A549 (cell line): ENCODE measurements around the gene ZNF410. TPM values are rescaled to one million over a fixed set of nuclear protein-coding genes. Genes with fewer than 3 reads are reported as not detected.

Experiments used
- ATAC-seq, 2 experiments: fragments of 200-7000 bp in 1 of 2; fragments of >200 bp in 1 of 2; cut with Nextera tagmentation in 1 of 2; cut with Tn5 transposase in 1 of 2; 3 replicates each; pipeline versions ENCODE4 v1.8.0 to v1.9.1; 2018 to 2020; ENCODE audit warnings: mild to moderate bottlenecking in 1 of 2, moderate library complexity in 1 of 2
- CTCF ChIA-PET: fragments of 300-600 bp; sonication (Branson Sonifier 250); formaldehyde crosslinking; extraction: SDS; loops from one replicate; lab custom pipeline; 2021; ENCODE audit warnings: antibody characterized with exemption, inconsistent platforms; lab: Yijun Ruan, JAX
- POLR2A ChIA-PET: fragments of 350-600 bp; formaldehyde crosslinking; extraction: SDS; loops from one replicate; lab custom pipeline; 2021; ENCODE audit warnings: antibody characterized with exemption, inconsistent platforms; lab: Yijun Ruan, JAX
- DNase-seq, 2 experiments: peaks; one replicate each; pipeline versions ENCODE4 v3.0.0 to v3.0.0-alpha.2; 2011 to 2016; ENCODE audit warnings: low read depth in 1 of 2, low spot score in 1 of 2
- FAIRE-seq: peaks from 2 replicates; lab custom pipeline; 2011; peaks lifted over from hg19 to GRCh38; lab: Jason Lieb, UNC
- H3K27ac ChIP-seq, 2 experiments: fragments of >200 bp; sonication (Bioruptor Twin); formaldehyde crosslinking; 3 replicates each; pipeline ENCODE4 v1.5.1; 2016 to 2017
- H3K4me1 ChIP-seq: fragments of >200 bp; sonication (Bioruptor Twin); formaldehyde crosslinking; 3 replicates; pipeline ENCODE4 v1.6.1; 2016
- H3K4me2 ChIP-seq: fragments of >200 bp; sonication (Bioruptor Twin); formaldehyde crosslinking; 3 replicates; pipeline ENCODE4 v1.6.1; 2016
- H3K4me3 ChIP-seq: fragments of >200 bp; sonication (Bioruptor Twin); formaldehyde crosslinking; 3 replicates; pipeline ENCODE4 v1.5.1; 2016
- H3K9me3 ChIP-seq: fragments of >200 bp; sonication (Bioruptor Twin); formaldehyde crosslinking; 3 replicates; pipeline ENCODE4 v1.6.1; 2016
- CBX8 ChIP-seq: fragments of 200-600 bp; sonication (generic); IDR thresholded peaks from 2 replicates; pipeline ENCODE4 v1.6.1; 2016
- CHD2 ChIP-seq: fragments of 150-350 bp; IDR thresholded peaks from 2 replicates; pipeline ENCODE4 v1.6.1; 2014; ENCODE audit warnings: low read length; ENCODE audit not compliant: partially characterized antibody
- EHF ChIP-seq: fragments of 250-450 bp; sonication (Bioruptor Pico); IDR thresholded peaks from 2 replicates; pipeline ENCODE4 v1.5.0; 2020; ENCODE audit warnings: mild to moderate bottlenecking
- EHMT2 ChIP-seq: fragments of 200-600 bp; sonication (generic); IDR thresholded peaks from 2 replicates; pipeline ENCODE4 v1.6.1; 2016; ENCODE audit warnings: antibody characterized with exemption, low read depth, mild to moderate bottlenecking, moderate library complexity
- EP300 ChIP-seq, 2 experiments: fragments of >200 bp; sonication (Bioruptor Twin); formaldehyde crosslinking; IDR thresholded peaks; 2 replicates in 1 of 2; 3 replicates in 1 of 2; pipeline ENCODE4 v1.6.1; 2016 to 2017
- FOSB ChIP-seq: fragments of 250-450 bp; sonication (Bioruptor Pico); IDR thresholded peaks from 2 replicates; pipeline ENCODE4 v1.5.0; 2020; ENCODE audit warnings: mild to moderate bottlenecking, moderate library complexity
- GATA3 ChIP-seq: IDR thresholded peaks from 2 replicates; pipeline ENCODE4 v1.6.1; 2012; ENCODE audit warnings: borderline replicate concordance
- HEYL ChIP-seq: fragments of 250-450 bp; sonication (Bioruptor Pico); IDR thresholded peaks from 2 replicates; pipeline ENCODE4 v1.8.0; 2021; ENCODE audit warnings: mild to moderate bottlenecking, moderate library complexity
- HOXA7 ChIP-seq: fragments of 250-450 bp; sonication (Bioruptor Pico); IDR thresholded peaks from 2 replicates; pipeline ENCODE4 v1.5.0; 2020; ENCODE audit warnings: mild to moderate bottlenecking, moderate library complexity
- HOXB13 ChIP-seq: fragments of 250-450 bp; sonication (Bioruptor Pico); IDR thresholded peaks from 2 replicates; pipeline ENCODE4 v1.5.0; 2020; ENCODE audit warnings: low read depth, mild to moderate bottlenecking, moderate library complexity
- MAFK ChIP-seq: fragments of 450-650 bp; IDR thresholded peaks from 2 replicates; pipeline ENCODE4 v1.6.1; 2014; ENCODE audit not compliant: partially characterized antibody
- NFE2L2 ChIP-seq: fragments of 150-350 bp; conservative IDR thresholded peaks from 2 replicates; pipeline ENCODE4 v1.6.1; 2014; ENCODE audit warnings: low read length
- RAD21 ChIP-seq, 2 experiments: fragments of >200 bp in 1 of 2; sonication (Bioruptor Twin) in 1 of 2; formaldehyde crosslinking in 1 of 2; IDR thresholded peaks in 1 of 2; conservative IDR thresholded peaks in 1 of 2; 2 replicates in 1 of 2; 3 replicates in 1 of 2; pipeline ENCODE4 v1.6.1; 2012 to 2018; ENCODE audit warnings: inconsistent platforms in 1 of 2
- RCOR1 ChIP-seq: fragments of 150-350 bp; IDR thresholded peaks from 2 replicates; pipeline ENCODE4 v1.6.1; 2014; ENCODE audit warnings: antibody characterized with exemption, low read length, low read depth
- RNF2 ChIP-seq: fragments of 200-600 bp; sonication (generic); IDR thresholded peaks from 2 replicates; pipeline ENCODE4 v1.6.1; 2016; ENCODE audit warnings: low read depth, mild to moderate bottlenecking, antibody characterized with exemption, moderate library complexity, borderline replicate concordance
- ZFP36 ChIP-seq: fragments of 450-650 bp; IDR thresholded peaks from 2 replicates; pipeline ENCODE4 v1.6.1; 2014; ENCODE audit warnings: borderline replicate concordance; ENCODE audit not compliant: partially characterized antibody
- ZNF302 ChIP-seq: fragments of 250-450 bp; sonication (Bioruptor Pico); IDR thresholded peaks from 2 replicates; pipeline ENCODE4 v1.9.0; 2021; ENCODE audit warnings: inconsistent platforms, mild to moderate bottlenecking, moderate library complexity
- WGBS: methylation state at CpG from one replicate; pipeline ENCODE4 v1.1.6; 2017; ENCODE audit errors: missing lambda C conversion rate; 5-methylcytosine and 5-hydroxymethylcytosine counted together
- polyA plus RNA-seq, 4 experiments: library from polyadenylated mRNA; depleted of rRNA in 3 of 4; stranded (reverse); fragments of >200 nt; fragmentation: RNase III in 1 of 4; extraction: RNeasy Plus Mini Kit Qiagen cat#74134 plus additional on column Dnase treatment in 1 of 4; gene quantifications; 2 replicates in 3 of 4; 3 replicates in 1 of 4; pipeline ENCODE4 v1.2.3, GENCODE V29; 2011 to 2017
- TF ChIP-seq, protein P1 (sequence below): IDR thresholded peaks from 2 replicates; pipeline ENCODE4 v1.6.1; 2012
- TF ChIP-seq, protein P2 (sequence below): fragments of 200-600 bp; sonication (generic); IDR thresholded peaks from 2 replicates; pipeline ENCODE4 v1.6.1; 2016; ENCODE audit warnings: antibody characterized with exemption, mild to moderate bottlenecking, moderate library complexity
- TF ChIP-seq, protein P3 (sequence below): IDR thresholded peaks from 2 replicates; pipeline ENCODE4 v1.6.1; 2012; ENCODE audit warnings: low read depth, borderline replicate concordance
- TF ChIP-seq, protein P4 (sequence below): fragments of 250-450 bp; sonication (Bioruptor Pico); IDR thresholded peaks from 2 replicates; pipeline ENCODE4 v1.5.0; 2021; ENCODE audit warnings: mild to moderate bottlenecking, moderate library complexity, borderline replicate concordance

Gene ZNF410
- polyA plus RNA-seq, 2 of the 4 experiments (the other 2 are of a cell fraction): 35.8 to 70.8 TPM

DNA sequence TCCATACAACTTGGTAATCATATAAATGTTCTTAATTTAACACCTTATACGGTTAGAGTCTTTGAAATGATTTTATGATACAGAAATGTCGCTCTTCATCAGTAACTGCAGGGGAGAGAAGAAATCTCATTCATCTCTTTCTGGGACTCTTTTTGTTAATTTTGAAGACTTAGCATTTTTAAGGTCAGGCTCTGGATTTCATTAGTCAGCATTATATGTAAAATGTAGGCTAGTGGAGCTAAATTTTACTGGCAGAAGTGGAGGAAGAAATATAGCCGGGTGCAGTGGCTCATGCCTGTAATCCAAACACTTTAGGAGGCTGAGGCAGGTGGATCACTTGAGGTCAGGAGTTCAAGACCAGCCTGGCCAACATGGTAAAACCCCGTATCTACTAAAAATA is 39.7 kb upstream of the ZNF410 start:
- 81% methylated on average over 4 of the region's 4 CpGs for WGBS
- H3K27ac ChIP-seq: no peak overlapping the region
- FAIRE-seq (no peak), DNase-seq (no peak), ATAC-seq (no peak)
- no peak overlapping the region for H3K4me3 ChIP-seq
- H3K9me3 ChIP-seq: no peaks in the 10 kb centered on the region
- peaks cover 16% of the 10 kb centered on the region; the same call in 2 of the 3 replicates for H3K4me1 ChIP-seq
- no peak for TF ChIP-seq HOXA7
- no peak for TF ChIP-seq RNF2
- peak; percentile 95 for TF ChIP-seq MAFK
- CTCF ChIA-PET: interaction anchor here (0.7 to 8.6 kb wide), 3 partner anchors 19 to 118 kb away, joined by 4 to 47 read pairs (median 5); no protein-coding TSS in a partner anchor
- H3K4me2 ChIP-seq: no peak overlapping the region
- POLR2A ChIA-PET: no interaction called here

DNA sequence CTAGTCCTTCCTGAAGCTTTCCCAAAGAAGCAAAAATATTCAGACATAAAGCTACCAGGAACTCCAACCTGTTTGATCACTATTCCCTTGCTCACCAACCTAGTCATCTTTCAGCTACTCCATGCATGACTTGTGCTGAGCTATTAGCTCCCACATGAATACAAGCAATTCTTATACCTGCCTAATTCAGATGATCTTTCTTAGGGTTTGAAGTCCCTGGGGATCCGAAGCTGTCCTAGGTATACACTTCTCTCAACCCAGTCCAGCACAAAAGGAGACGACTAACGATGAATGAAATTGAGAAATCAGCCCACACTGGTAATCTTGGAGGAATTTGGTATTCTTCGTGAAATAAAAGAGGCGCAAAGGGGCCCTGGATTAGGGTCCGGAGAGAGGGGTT is 35.7 kb upstream of the ZNF410 start:
- peak overlapping the region; percentile 91 for H3K4me2 ChIP-seq
- TF ChIP-seq, protein P1, sequence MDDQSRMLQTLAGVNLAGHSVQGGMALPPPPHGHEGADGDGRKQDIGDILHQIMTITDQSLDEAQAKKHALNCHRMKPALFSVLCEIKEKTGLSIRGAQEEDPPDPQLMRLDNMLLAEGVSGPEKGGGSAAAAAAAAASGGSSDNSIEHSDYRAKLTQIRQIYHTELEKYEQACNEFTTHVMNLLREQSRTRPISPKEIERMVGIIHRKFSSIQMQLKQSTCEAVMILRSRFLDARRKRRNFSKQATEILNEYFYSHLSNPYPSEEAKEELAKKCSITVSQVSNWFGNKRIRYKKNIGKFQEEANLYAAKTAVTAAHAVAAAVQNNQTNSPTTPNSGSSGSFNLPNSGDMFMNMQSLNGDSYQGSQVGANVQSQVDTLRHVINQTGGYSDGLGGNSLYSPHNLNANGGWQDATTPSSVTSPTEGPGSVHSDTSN: no peak
- DNase-seq (peak in 1 of 2 experiments; percentile 27), ATAC-seq (peak; percentile 13 to 41; a peak in 5 of 6 replicates), FAIRE-seq (no peak)
- 16% methylated on average over 6 of the region's 6 CpGs for WGBS
- H3K9me3 ChIP-seq: no peaks in the 10 kb centered on the region
- peak overlapping the region; percentile 74 for H3K4me3 ChIP-seq
- H3K4me1 ChIP-seq: peaks cover 27% of the 10 kb centered on the region
- CTCF ChIA-PET: interaction anchor here (0.9 to 8.6 kb wide), 10 partner anchors 9 to 140 kb away, joined by 3 to 47 read pairs (median 4); a partner anchor contains a TSS
- H3K27ac ChIP-seq: peak overlapping the region; percentile 93 to 94
- POLR2A ChIA-PET: interaction anchor here (0.6 to 2.9 kb wide), 11 partner anchors 14 to 127 kb away, joined by 3 to 20 read pairs (median 9); partner anchors contain the start of gene ZNF410

DNA sequence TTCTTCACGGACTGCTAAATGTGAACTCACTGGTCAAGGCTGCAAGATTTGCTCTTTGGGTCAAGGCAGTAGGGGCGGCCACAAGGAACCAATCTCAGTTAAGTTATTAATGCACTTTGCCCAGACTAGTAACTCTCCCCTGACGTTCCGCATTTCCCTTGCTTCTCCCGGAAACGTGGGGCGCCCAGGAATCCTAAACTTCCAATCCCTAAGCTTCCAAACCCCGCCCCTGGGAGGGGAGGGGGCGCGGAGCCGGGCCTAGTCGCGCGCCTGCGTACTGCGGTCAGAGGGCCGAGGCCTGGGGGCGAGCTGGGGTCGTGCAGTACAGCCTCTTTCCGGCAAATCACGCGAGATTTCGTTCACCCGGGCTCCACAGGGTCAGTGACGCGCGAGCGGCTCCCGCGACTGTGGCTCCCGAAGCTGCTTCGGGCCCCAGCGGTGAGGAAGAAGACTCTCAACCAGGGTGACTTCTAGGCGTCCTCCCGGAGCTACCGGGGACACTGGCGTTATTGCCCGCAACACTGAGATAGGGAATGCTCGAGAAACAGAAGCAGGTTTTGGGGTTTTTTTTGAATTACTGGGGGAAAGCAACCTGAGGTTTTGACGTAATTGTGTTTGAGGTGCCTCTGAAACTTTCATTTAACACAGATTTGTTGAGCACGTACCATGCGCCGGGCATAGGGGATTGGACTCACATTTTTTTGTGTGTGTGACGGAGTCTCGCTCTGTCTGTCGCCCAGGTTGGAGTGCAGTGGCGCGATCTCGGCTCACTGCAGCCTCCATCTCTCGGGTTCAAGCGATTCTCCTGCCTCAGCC is 34.9 kb upstream of the ZNF410 start, which contains the start of gene PTGR2:
Gene PTGR2, plus strand, starts transcription at position 265 of the 816 bp plus-strand sequence. CDS start 7,032 bp downstream, outside the sequence.
- H3K4me1 ChIP-seq: peaks cover 27% of the 10 kb centered on the region
- peak within 1 kb of the TSS; percentile 91 for H3K4me2 ChIP-seq
- no peaks in the 10 kb centered on the region for H3K9me3 ChIP-seq
- H3K4me3 ChIP-seq: peak within 1 kb of the TSS; percentile 74
- under 1% methylated on average over 50 of the region's 51 CpGs for WGBS
- ATAC-seq: peak; percentile 92 to 94
- peak within 1 kb of the TSS; percentile 93 to 94 for H3K27ac ChIP-seq
- DNase-seq: peak; percentile 98 to 99
- ChIA-PET POLR2A (interaction anchor here (0.7 to 2.9 kb wide), 16 partner anchors 11 to 361 kb away, joined by 3 to 20 read pairs (median 4); partner anchors contain the start of genes ACOT6, RIOX1 and ZNF410), CTCF (interaction anchor here (0.6 to 8.6 kb wide), 12 partner anchors 10 to 141 kb away, joined by 3 to 47 read pairs (median 4); no protein-coding TSS in a partner anchor)
- FAIRE-seq: no peak
- TF ChIP-seq HEYL (CRISPR knock-in tag): no peak
- TF ChIP-seq, protein P2, sequence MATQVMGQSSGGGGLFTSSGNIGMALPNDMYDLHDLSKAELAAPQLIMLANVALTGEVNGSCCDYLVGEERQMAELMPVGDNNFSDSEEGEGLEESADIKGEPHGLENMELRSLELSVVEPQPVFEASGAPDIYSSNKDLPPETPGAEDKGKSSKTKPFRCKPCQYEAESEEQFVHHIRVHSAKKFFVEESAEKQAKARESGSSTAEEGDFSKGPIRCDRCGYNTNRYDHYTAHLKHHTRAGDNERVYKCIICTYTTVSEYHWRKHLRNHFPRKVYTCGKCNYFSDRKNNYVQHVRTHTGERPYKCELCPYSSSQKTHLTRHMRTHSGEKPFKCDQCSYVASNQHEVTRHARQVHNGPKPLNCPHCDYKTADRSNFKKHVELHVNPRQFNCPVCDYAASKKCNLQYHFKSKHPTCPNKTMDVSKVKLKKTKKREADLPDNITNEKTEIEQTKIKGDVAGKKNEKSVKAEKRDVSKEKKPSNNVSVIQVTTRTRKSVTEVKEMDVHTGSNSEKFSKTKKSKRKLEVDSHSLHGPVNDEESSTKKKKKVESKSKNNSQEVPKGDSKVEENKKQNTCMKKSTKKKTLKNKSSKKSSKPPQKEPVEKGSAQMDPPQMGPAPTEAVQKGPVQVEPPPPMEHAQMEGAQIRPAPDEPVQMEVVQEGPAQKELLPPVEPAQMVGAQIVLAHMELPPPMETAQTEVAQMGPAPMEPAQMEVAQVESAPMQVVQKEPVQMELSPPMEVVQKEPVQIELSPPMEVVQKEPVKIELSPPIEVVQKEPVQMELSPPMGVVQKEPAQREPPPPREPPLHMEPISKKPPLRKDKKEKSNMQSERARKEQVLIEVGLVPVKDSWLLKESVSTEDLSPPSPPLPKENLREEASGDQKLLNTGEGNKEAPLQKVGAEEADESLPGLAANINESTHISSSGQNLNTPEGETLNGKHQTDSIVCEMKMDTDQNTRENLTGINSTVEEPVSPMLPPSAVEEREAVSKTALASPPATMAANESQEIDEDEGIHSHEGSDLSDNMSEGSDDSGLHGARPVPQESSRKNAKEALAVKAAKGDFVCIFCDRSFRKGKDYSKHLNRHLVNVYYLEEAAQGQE: peak; percentile 73
- no peak for TF ChIP-seq RCOR1
- no peak for TF ChIP-seq CBX8
- no peak for TF ChIP-seq NFE2L2
- TF ChIP-seq, protein P3, sequence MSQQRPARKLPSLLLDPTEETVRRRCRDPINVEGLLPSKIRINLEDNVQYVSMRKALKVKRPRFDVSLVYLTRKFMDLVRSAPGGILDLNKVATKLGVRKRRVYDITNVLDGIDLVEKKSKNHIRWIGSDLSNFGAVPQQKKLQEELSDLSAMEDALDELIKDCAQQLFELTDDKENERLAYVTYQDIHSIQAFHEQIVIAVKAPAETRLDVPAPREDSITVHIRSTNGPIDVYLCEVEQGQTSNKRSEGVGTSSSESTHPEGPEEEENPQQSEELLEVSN: peak; percentile 61; the same call in 1 of the 2 replicates
- peak; percentile 60; the same call in 1 of the 2 replicates for TF ChIP-seq GATA3
- TF ChIP-seq ZNF302 (CRISPR knock-in tag): no peak
- no peak for TF ChIP-seq EHF (CRISPR knock-in tag)
- no peak for TF ChIP-seq RNF2
- TF ChIP-seq FOSB (CRISPR knock-in tag): no peak; the same call in 1 of the 2 replicates
- no peak for TF ChIP-seq EHMT2
- TF ChIP-seq ZFP36: peak; percentile 1
- 0 out of 5 replicates have a peak, but pooled peaks of 1 of the 2 experiments have one; percentile 9 for TF ChIP-seq RAD21 (conservative IDR thresholded peaks at IDR 0.05 in 1 of 2, IDR thresholded peaks at IDR 0.05 in 1 of 2)
- peak; percentile 91 for TF ChIP-seq CHD2
- 0 out of 2 replicates have a peak, but pooled peaks have one; percentile 29 for TF ChIP-seq HOXB13
- TF ChIP-seq MAFK: no peak
- TF ChIP-seq, protein P4, sequence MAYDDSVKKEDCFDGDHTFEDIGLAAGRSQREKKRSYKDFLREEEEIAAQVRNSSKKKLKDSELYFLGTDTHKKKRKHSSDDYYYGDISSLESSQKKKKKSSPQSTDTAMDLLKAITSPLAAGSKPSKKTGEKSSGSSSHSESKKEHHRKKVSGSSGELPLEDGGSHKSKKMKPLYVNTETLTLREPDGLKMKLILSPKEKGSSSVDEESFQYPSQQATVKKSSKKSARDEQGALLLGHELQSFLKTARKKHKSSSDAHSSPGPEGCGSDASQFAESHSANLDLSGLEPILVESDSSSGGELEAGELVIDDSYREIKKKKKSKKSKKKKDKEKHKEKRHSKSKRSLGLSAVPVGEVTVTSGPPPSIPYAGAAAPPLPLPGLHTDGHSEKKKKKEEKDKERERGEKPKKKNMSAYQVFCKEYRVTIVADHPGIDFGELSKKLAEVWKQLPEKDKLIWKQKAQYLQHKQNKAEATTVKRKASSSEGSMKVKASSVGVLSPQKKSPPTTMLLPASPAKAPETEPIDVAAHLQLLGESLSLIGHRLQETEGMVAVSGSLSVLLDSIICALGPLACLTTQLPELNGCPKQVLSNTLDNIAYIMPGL (CRISPR knock-in tag): no peak
- no peak for TF ChIP-seq EP300 (IDR thresholded peaks at IDR 0.05)
